Endothelial cell of umbilical vein (primary cell): ENCODE results near the gene CDCA7L. TPM values are rescaled to one million over a fixed set of nuclear protein-coding genes. Genes with fewer than 3 reads are reported as not detected.

Source experiments
- BruUV-seq: library from RNA; stranded (reverse); fragments of 400-500 nt; replicated peaks from 2 replicates; lab custom pipeline; 2021; lab: Mats Ljungman, UMichigan
- CTCF ChIA-PET: fragments of 300-600, 350-600 bp; sonication (Branson Sonifier 250); formaldehyde crosslinking; loops from one replicate; lab custom pipeline; 2021; ENCODE audit warnings: antibody characterized with exemption, inconsistent platforms; lab: Charles Lee
- POLR2A ChIA-PET: fragments of 300-600, 350-600 bp; sonication (Branson Sonifier 250); formaldehyde crosslinking; loops from one replicate; lab custom pipeline; 2021; ENCODE audit warnings: antibody characterized with exemption, inconsistent platforms; lab: Charles Lee
- DNase-seq: peaks from one replicate; pipeline ENCODE4 v3.0.0-alpha.2; 2011; ENCODE audit warnings: low read depth, low spot score
- FAIRE-seq: peaks from 2 replicates; lab custom pipeline; 2011; peaks lifted over from hg19 to GRCh38; lab: Jason Lieb, UNC
- H2AFZ ChIP-seq: 2 replicates; pipeline ENCODE4 v1.6.0; 2012; ENCODE audit warnings: low read depth, low read length, control low read depth, inconsistent platforms
- H3K27ac ChIP-seq: 2 replicates; pipeline ENCODE4 v1.5.1; 2011; ENCODE audit warnings: low read depth, mild to moderate bottlenecking, control low read depth, low read length, moderate library complexity; ENCODE audit not compliant: insufficient read depth
- H3K27me3 ChIP-seq, 2 experiments: 2 replicates each; pipeline versions ENCODE4 v1.6.0 to v1.6.1; 2011; ENCODE audit warnings: low read length in 2 of 2, mixed read lengths in 1 of 2; ENCODE audit not compliant: control insufficient read depth in 2 of 2, insufficient read depth in 2 of 2
- H3K36me3 ChIP-seq, 2 experiments: 2 replicates in 1 of 2; 3 replicates in 1 of 2; pipeline ENCODE4 v1.5.1; 2011; ENCODE audit warnings: low read length in 2 of 2, mild to moderate bottlenecking in 1 of 2, moderate library complexity in 1 of 2; ENCODE audit not compliant: control insufficient read depth in 2 of 2, insufficient read depth in 2 of 2; ENCODE audit errors: extremely low read depth in 1 of 2
- H3K4me1 ChIP-seq: 3 replicates; pipeline ENCODE4 v1.5.1; 2011; ENCODE audit warnings: mild to moderate bottlenecking, low read length; ENCODE audit not compliant: control insufficient read depth, insufficient read depth; ENCODE audit errors: extremely low read depth
- H3K4me2 ChIP-seq: 2 replicates; pipeline ENCODE4 v1.6.1; 2011; ENCODE audit warnings: low read length, control low read depth, mixed read lengths; ENCODE audit not compliant: insufficient read depth
- H3K4me3 ChIP-seq, 3 experiments: fragments of 200-600 bp in 1 of 3; sonication (generic), shearing (Covaris generic) in 1 of 3; replicated peaks in 1 of 3; 2 replicates each; pipeline ENCODE4 v1.5.1; 2011 to 2016; ENCODE audit warnings: control low read depth in 3 of 3, low read length in 3 of 3, mild to moderate bottlenecking in 2 of 3, inconsistent platforms in 1 of 3, low read depth in 1 of 3, moderate library complexity in 1 of 3; ENCODE audit not compliant: insufficient read depth in 1 of 3
- H3K79me2 ChIP-seq: 2 replicates; pipeline ENCODE4 v1.6.0; 2012; ENCODE audit warnings: low read length, inconsistent platforms; ENCODE audit not compliant: control insufficient read depth, insufficient read depth
- H3K9ac ChIP-seq: replicated peaks from 2 replicates; pipeline ENCODE3; 2011; ENCODE audit warnings: low read length, control low read depth; ENCODE audit not compliant: insufficient read depth; ENCODE audit errors: extremely low read depth
- H3K9me1 ChIP-seq: replicated peaks from 3 replicates; pipeline ENCODE4 v1.6.0; 2011; ENCODE audit warnings: mild to moderate bottlenecking, low read length; ENCODE audit not compliant: control insufficient read depth, insufficient read depth; ENCODE audit errors: extremely low read depth
- H3K9me3 ChIP-seq: replicated peaks from 2 replicates; pipeline ENCODE4 v1.5.1; 2012; ENCODE audit warnings: low read length, inconsistent platforms; ENCODE audit not compliant: control insufficient read depth, insufficient read depth
- H4K20me1 ChIP-seq: replicated peaks from 2 replicates; pipeline ENCODE3; 2011; ENCODE audit warnings: mild to moderate bottlenecking, low read length; ENCODE audit not compliant: control insufficient read depth, insufficient read depth; ENCODE audit errors: extremely low read depth
- EZH2 ChIP-seq: IDR thresholded peaks from 2 replicates; pipeline ENCODE4 v1.6.1; 2012; ENCODE audit warnings: borderline replicate concordance, low read depth, mild to moderate bottlenecking, moderate library complexity, low read length, inconsistent platforms; ENCODE audit not compliant: severe bottlenecking
- FOS ChIP-seq: IDR thresholded peaks from 2 replicates; pipeline ENCODE4 v1.6.1; 2011; ENCODE audit warnings: mild to moderate bottlenecking, low read length, moderate library complexity, borderline replicate concordance; ENCODE audit not compliant: insufficient read depth
- GATA2 ChIP-seq: IDR thresholded peaks from 2 replicates; pipeline ENCODE4 v1.7.0; 2011; ENCODE audit warnings: low read depth, mild to moderate bottlenecking, moderate library complexity, mixed read lengths, low read length; ENCODE audit not compliant: insufficient read length, insufficient read depth
- JUN ChIP-seq: IDR thresholded peaks from 2 replicates; pipeline ENCODE4 v1.6.1; 2011; ENCODE audit warnings: borderline replicate concordance, low read depth; ENCODE audit not compliant: insufficient read length, insufficient read depth
- MAX ChIP-seq: IDR thresholded peaks from 2 replicates; pipeline ENCODE4 v1.6.1; 2011; ENCODE audit not compliant: insufficient read depth, insufficient read length
- MYC ChIP-seq: IDR thresholded peaks from one replicate; pipeline ENCODE4 v1.6.1; 2011; ENCODE audit warnings: mild to moderate bottlenecking, low read depth, low read length
- POLR2A ChIP-seq: IDR thresholded peaks from 2 replicates; pipeline ENCODE4 v1.6.1; 2012; ENCODE audit warnings: low read depth, mild to moderate bottlenecking, control low read depth, low read length
- POLR2AphosphoS5 ChIP-seq: IDR thresholded peaks from 2 replicates; pipeline ENCODE4 v1.6.1; 2012; ENCODE audit warnings: low read depth, mild to moderate bottlenecking, control low read depth, low read length, moderate library complexity; ENCODE audit not compliant: insufficient read depth
- dilution Hi-C: fragments of 300-500 bp; cut with MboI; formaldehyde crosslinking; loops from one replicate; pipeline ENCODE4 v1.15.0; 2019; ENCODE audit warnings: low sequenced_read_pairs; ENCODE audit not compliant: extremely low pct_ligation_motif_present
- intact Hi-C: fragments of 100-400 bp; cut with micrococcal nuclease; formaldehyde crosslinking; loops from one replicate; pipeline ENCODE4 v1.10.0; 2022
- polyA plus RNA-seq, 4 experiments: library from polyadenylated mRNA; depleted of rRNA in 3 of 4; stranded (reverse) in 3 of 4; unstranded in 1 of 4; fragments of >200 nt; gene quantifications; 2 replicates each; pipeline versions ENCODE4 v1.2.1 to v1.2.3, GENCODE V29; 2011 to 2012; ENCODE audit warnings: missing spikeins in 1 of 4
- total RNA-seq: library from RNA; stranded (reverse); gene quantifications from 2 replicates; pipeline ENCODE4 v1.2.3, GENCODE V29; 2021
- TF ChIP-seq, protein P1 (sequence below), 2 donors: IDR thresholded peaks; 1 replicate in 1 of 2; 2 replicates in 1 of 2; pipeline ENCODE4 v1.5.1; 2011; ENCODE audit warnings: low read length in 2 of 2, mild to moderate bottlenecking in 2 of 2, moderate library complexity in 2 of 2, control low read depth in 1 of 2, inconsistent platforms in 1 of 2, low read depth in 1 of 2; ENCODE audit not compliant: insufficient read depth in 1 of 2; ENCODE audit errors: extremely low read depth in 1 of 2

CDCA7L gene
- total and polyA plus RNA-seq, 2 donors (not counting 3 experiments of a cell fraction or from before 2014, with no cell fraction given), result 68.4 to 91.6 TPM

DNA sequence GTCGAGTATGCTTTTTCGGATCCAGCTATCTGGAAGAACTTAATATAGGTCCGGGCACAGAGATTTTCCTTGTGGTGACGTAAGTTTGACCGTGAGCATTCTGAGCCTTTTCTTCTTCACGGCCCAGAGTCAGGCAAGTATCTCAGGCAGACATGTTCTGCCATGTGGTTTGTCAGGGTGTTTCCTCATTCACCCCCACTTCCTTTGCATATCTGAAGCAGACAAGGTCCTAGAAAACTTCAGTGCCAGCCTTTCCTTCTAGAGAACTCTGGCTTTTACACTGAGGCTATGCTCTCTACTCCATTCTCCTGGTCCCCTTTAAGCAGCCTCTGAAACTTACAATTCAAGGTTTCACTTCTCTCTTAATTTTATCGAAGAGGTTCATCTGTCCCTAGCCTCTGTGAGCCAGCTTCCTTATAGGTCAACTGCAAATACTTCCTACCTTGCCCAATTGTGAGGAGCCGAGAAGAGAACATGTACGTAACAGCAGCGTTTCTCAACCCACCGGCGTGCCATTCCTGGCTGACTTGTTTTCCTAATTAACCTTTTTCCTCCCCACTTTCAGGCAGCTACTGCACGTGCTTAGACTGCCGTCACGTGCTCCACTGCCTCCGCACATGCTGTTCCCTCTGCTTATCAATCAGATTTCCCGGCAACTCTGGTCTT, 47.3 kb downstream of the CDCA7L start:
- Histone ChIP-seq H3K4me2 (no peak overlapping the region), H3K27ac (no peak overlapping the region), H3K9me1 (no peaks in the 10 kb centered on the region), H3K4me3 (no peak overlapping the region), H3K4me1 (peaks cover 21% of the 10 kb centered on the region), H3K9ac (no peak overlapping the region), H2AFZ (no peak overlapping the region), H4K20me1 (no peaks in the 10 kb centered on the region), H3K9me3 (no peaks in the 10 kb centered on the region), H3K36me3 (peaks cover 7 to 15% of the 10 kb centered on the region in 2 experiments), H3K27me3 (no peaks in the 10 kb centered on the region), H3K79me2 (no peaks in the 10 kb centered on the region)
- CTCF ChIA-PET, result interaction anchor here (0.6 to 1.9 kb wide), 2 partner anchors 11 to 1039 kb away, joined by 4 to 5 read pairs; no protein-coding TSS in a partner anchor
- intact Hi-C loops, result loop anchor here (5.0 kb wide), 1 partner anchor 99 kb away; no protein-coding TSS in a partner anchor
- no TSS peak for BruUV-seq
- dilution Hi-C loops, result no loop called here
- POLR2A ChIA-PET, result no interaction called here
- TF ChIP-seq MYC, result no peak
- TF ChIP-seq POLR2AphosphoS5, result no peak
- no peak for TF ChIP-seq MAX
- no peak for TF ChIP-seq FOS
- no peak for TF ChIP-seq EZH2
- TF ChIP-seq POLR2A, result no peak
- TF ChIP-seq GATA2, result no peak
- TF ChIP-seq, protein P1, sequence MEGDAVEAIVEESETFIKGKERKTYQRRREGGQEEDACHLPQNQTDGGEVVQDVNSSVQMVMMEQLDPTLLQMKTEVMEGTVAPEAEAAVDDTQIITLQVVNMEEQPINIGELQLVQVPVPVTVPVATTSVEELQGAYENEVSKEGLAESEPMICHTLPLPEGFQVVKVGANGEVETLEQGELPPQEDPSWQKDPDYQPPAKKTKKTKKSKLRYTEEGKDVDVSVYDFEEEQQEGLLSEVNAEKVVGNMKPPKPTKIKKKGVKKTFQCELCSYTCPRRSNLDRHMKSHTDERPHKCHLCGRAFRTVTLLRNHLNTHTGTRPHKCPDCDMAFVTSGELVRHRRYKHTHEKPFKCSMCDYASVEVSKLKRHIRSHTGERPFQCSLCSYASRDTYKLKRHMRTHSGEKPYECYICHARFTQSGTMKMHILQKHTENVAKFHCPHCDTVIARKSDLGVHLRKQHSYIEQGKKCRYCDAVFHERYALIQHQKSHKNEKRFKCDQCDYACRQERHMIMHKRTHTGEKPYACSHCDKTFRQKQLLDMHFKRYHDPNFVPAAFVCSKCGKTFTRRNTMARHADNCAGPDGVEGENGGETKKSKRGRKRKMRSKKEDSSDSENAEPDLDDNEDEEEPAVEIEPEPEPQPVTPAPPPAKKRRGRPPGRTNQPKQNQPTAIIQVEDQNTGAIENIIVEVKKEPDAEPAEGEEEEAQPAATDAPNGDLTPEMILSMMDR (IDR thresholded peaks at IDR 0.05; ENCODE audit: extremely low read depth in 1 of 2, insufficient read depth in 1 of 2, low read depth in 1 of 2, low read length in 2 of 2), result no peak
- no peak for TF ChIP-seq JUN
- DNase-seq (no peak), FAIRE-seq (no peak)
